Mammary epithelial cell (primary cell): ENCODE results near the gene A1BG.

Experiments used
- CTCF ChIP-seq, 2 donors: IDR thresholded peaks in 1 of 2; conservative IDR thresholded peaks in 1 of 2; 2 replicates each; pipeline ENCODE4 v1.5.1; 2011 to 2012; ENCODE audit warnings: inconsistent platforms in 2 of 2, low read length in 2 of 2, mild to moderate bottlenecking in 2 of 2, control low read depth in 1 of 2, low read depth in 1 of 2; ENCODE audit not compliant: insufficient read depth in 1 of 2; ENCODE audit errors: extremely low read depth in 1 of 2
- EZH2 ChIP-seq: IDR thresholded peaks from 2 replicates; pipeline ENCODE4 v1.6.1; 2012; ENCODE audit warnings: low read length, inconsistent platforms, borderline replicate concordance

DNA sequence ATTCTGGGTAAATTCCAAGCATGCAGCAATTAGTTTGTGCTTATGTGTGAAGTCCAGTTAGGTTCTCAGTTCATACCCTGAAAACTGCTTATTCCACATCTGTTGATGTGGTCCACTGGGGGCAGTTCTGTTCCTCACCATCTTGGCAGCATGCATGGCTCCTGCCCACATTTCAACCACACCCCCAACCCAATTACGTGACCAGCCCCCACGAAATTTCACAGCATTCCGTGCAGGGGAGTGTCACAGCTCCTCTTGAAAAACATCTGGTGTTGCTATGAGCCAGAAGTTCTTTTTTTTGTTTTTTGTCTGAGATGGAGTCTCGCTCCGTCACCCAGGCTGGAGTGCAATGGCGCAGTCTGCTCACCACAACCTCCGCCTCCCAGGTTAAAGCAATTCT lies 57.2 kb downstream of the A1BG start:
- TF ChIP-seq CTCF (conservative IDR thresholded peaks at IDR 0.05 in 1 of 2, IDR thresholded peaks at IDR 0.05 in 1 of 2; ENCODE audit: extremely low read depth in 1 of 2, insufficient read depth in 1 of 2, low read depth in 1 of 2, low read length in 2 of 2) (no peak), EZH2 (no peak)
